ENCODE measurements around the gene LATS2. TPM values are rescaled to one million over a fixed set of nuclear protein-coding genes. Genes with fewer than 3 reads are reported as not detected.

Gene LATS2
- total and polyA plus RNA-seq, 8 donors: 3.4 to 21.4 (median 7.7) TPM

DNA sequence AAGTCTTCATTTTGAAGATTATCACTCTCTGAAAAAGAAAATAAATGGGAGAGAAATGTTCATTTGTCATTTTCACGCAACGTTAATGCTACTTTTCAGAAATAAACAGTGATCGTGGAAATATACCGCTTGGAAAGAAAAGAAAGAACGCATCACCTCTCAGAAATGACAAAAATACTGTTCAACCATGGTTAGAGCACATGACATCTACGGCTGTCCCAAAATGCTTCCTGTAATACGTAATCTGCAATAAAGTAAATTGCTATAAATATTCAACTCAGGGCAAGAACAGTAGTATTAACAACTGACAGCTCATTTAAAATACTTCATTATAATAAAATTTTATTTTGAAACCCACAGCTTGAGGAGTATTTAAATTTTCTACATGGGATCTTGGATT is 15.2 kb downstream of the LATS2 start:
- Histone ChIP-seq H3K4me3 (no peak overlapping the region), H3K4me1 (peaks cover 2 to 88% (median 52%) of the 10 kb centered on the region in 4 donors), H3K27me3 (no peaks in the 10 kb centered on the region), H3K36me3 (peaks cover 0 to 15% (median 3%) of the 10 kb centered on the region in 4 donors), H3K27ac (peak overlapping the region in 2 of 5 donors; percentile 19 to 78), H3K9me3 (no peaks in the 10 kb centered on the region)
- DNase-seq: no peak
- TF ChIP-seq, protein P1, sequence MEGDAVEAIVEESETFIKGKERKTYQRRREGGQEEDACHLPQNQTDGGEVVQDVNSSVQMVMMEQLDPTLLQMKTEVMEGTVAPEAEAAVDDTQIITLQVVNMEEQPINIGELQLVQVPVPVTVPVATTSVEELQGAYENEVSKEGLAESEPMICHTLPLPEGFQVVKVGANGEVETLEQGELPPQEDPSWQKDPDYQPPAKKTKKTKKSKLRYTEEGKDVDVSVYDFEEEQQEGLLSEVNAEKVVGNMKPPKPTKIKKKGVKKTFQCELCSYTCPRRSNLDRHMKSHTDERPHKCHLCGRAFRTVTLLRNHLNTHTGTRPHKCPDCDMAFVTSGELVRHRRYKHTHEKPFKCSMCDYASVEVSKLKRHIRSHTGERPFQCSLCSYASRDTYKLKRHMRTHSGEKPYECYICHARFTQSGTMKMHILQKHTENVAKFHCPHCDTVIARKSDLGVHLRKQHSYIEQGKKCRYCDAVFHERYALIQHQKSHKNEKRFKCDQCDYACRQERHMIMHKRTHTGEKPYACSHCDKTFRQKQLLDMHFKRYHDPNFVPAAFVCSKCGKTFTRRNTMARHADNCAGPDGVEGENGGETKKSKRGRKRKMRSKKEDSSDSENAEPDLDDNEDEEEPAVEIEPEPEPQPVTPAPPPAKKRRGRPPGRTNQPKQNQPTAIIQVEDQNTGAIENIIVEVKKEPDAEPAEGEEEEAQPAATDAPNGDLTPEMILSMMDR (IDR thresholded peaks at IDR 0.05): no peak
- TF ChIP-seq POLR2A (IDR thresholded peaks at IDR 0.05) (no peak), POLR2AphosphoS5 (IDR thresholded peaks at IDR 0.05) (no peak), EP300 (IDR thresholded peaks at IDR 0.05) (no peak)
- intact Hi-C loops (cut with DNase I; ENCODE audit: low total_unique reads): no loop called here
- WGBS, 5 donors: 65 to 87% (median 79%) methylated on average over 7 of the region's 7 CpGs

DNA sequence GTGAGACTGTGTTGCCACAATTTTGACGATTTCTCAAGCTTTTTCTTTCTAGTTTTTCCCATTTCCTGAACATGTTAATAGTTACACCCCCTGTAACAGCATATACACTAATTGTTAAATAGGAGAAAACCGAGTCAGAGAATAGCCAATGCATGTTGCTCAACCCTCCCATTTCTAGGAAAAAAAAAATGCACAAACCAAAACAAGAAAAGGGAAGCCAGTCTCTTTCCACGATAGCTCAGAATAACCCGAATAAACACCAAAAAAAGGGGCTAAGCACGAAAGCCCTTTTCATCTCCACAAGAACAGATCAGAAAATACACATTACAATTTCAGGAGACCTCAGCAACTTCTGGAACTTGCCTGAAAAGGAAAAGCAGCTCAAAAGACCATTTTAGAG is 16.3 kb downstream of the LATS2 start:
- Histone ChIP-seq H3K9me3 (no peaks in the 10 kb centered on the region), H3K4me3 (no peak overlapping the region), H3K27me3 (no peaks in the 10 kb centered on the region), H3K27ac (peak overlapping the region in 3 of 5 donors; percentile 22 to 78 (median 55)), H3K4me1 (peaks cover 11 to 92% (median 58%) of the 10 kb centered on the region in 4 donors), H3K36me3 (peaks cover 0 to 15% (median 3%) of the 10 kb centered on the region in 4 donors)
- no peak for TF ChIP-seq EP300 (IDR thresholded peaks at IDR 0.05)
- no peak for TF ChIP-seq POLR2A (IDR thresholded peaks at IDR 0.05)
- TF ChIP-seq, protein P1 (IDR thresholded peaks at IDR 0.05): no peak
- TF ChIP-seq POLR2AphosphoS5 (IDR thresholded peaks at IDR 0.05): no peak
- intact Hi-C loops (cut with DNase I; ENCODE audit: low total_unique reads): no loop called here
- no peak for DNase-seq
- 58 to 87% (median 70%) methylated on average over 5 of the region's 5 CpGs for WGBS, 5 donors

DNA sequence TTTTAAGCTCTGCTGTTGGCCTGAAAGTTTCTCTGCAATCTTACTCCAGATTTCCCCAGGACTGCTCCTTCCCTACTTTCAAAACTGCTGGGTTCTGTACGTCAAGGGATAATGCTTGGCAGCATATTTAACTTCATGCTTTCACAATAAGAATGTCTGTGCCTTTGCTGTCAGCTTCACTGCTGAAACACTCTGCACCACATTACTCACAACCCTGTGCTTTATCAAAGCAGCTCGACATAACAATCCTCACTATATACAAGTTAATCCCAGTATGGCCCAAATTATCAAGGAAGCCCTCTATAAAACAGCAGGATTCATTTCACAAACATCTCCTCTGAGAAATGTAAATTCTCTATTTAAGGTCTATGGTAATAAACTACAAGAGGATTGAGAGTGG is 17.5 kb downstream of the LATS2 start:
- intact Hi-C loops (cut with DNase I; ENCODE audit: low total_unique reads): no loop called here
- WGBS, 5 donors: 40 to 64% (median 47%) methylated on average over 2 of the region's 2 CpGs
- TF ChIP-seq EP300 (IDR thresholded peaks at IDR 0.05) (peak; percentile 49), POLR2A (IDR thresholded peaks at IDR 0.05) (no peak), POLR2AphosphoS5 (IDR thresholded peaks at IDR 0.05) (peak; percentile 61 to 88 (median 87))
- TF ChIP-seq, protein P1 (IDR thresholded peaks at IDR 0.05): no peak
- Histone ChIP-seq H3K36me3 (peaks cover 0 to 21% (median 4%) of the 10 kb centered on the region in 4 donors), H3K4me1 (peaks cover 18 to 93% (median 62%) of the 10 kb centered on the region in 4 donors), H3K27ac (peak overlapping the region in 3 of 5 donors; percentile 22 to 78 (median 55)), H3K9me3 (no peaks in the 10 kb centered on the region), H3K4me3 (no peak overlapping the region), H3K27me3 (no peaks in the 10 kb centered on the region)
- DNase-seq: peak in 1 of 2 donors; percentile 65

DNA sequence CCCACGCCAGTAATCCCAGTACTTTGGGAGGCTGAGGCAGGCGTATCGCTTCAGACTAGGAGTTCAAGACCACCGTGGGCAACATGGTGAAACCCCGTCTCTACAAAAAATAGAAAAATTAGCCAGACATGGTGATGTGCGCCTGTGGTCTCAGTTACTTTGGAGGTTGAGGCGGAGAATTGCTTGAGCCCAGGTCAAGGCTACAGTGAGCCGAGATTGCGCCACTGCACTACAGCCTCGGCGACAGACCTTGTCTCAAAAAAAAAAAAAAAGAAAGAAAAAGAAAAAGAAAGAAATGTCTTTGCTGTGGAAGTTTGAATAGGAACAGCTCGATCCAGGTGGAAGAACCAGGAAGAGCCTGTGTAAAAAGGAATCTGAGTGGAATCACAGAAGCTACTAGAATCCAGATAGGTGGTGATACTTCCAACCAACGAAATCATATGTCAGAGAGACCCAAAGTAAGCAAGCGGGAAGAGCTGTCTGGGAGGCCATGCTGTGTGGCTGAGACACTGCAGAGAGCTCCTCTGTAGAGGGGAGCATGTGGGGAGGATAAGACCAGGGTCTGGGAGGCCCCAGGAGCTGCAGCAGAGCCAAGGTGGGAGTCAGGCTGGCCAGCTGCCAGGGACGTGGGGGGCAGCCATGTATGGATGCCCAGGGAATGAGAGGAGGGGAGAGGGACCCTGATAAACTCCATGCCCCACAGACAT is 21.1 kb downstream of the LATS2 start:
- WGBS, 5 donors: 85 to 93% (median 89%) methylated on average over 15 of the region's 15 CpGs
- no peak overlapping the region for H3K4me3 ChIP-seq
- no peak for DNase-seq
- no peaks in the 10 kb centered on the region for H3K9me3 ChIP-seq
- H3K27ac ChIP-seq: peak overlapping the region in 4 of 5 donors; percentile 3 to 78 (median 24)
- peaks cover 24 to 93% (median 56%) of the 10 kb centered on the region in 4 donors for H3K4me1 ChIP-seq
- intact Hi-C loops (cut with DNase I; ENCODE audit: low total_unique reads): no loop called here
- H3K27me3 ChIP-seq: no peaks in the 10 kb centered on the region
- H3K36me3 ChIP-seq: peaks cover 0 to 15% (median 2%) of the 10 kb centered on the region in 4 donors
- TF ChIP-seq, protein P1 (IDR thresholded peaks at IDR 0.05): no peak
- TF ChIP-seq POLR2A (IDR thresholded peaks at IDR 0.05) (no peak), POLR2AphosphoS5 (IDR thresholded peaks at IDR 0.05) (no peak), EP300 (IDR thresholded peaks at IDR 0.05) (no peak)
